K562 (cell line): ENCODE measurements around the gene ADAMTSL3. TPM values are rescaled to one million over a fixed set of nuclear protein-coding genes. Genes with fewer than 3 reads are reported as not detected.

ENCODE experiments used
- ATAC-seq: fragments of 200-7000 bp; cut with Tn5 transposase; 3 replicates; pipeline ENCODE4 v1.9.1; 2020; ENCODE audit warnings: moderate library complexity
- BruUV-seq: library from RNA; stranded (reverse); fragments of 400-500 nt; replicated peaks from 2 replicates; lab custom pipeline; 2021; lab: Mats Ljungman, UMichigan
- CTCF ChIA-PET: fragments of 300-600 bp; formaldehyde crosslinking; extraction: SDS; loops from one replicate; lab custom pipeline; 2021; ENCODE audit warnings: low intra/inter-chr PET ratio; lab: Yijun Ruan, JAX
- POLR2A ChIA-PET: fragments of 300-600, 350-650 bp; sonication (Branson Sonifier 250); formaldehyde crosslinking; extraction: SDS; loops from one replicate; lab custom pipeline; 2021; ENCODE audit warnings: antibody characterized with exemption, inconsistent platforms; lab: Yijun Ruan, JAX
- DNase-seq, 4 experiments: peaks; one replicate each; pipeline versions ENCODE4 v3.0.0 to v3.0.0-alpha.2; 2011 to 2018; ENCODE audit warnings: low spot score in 3 of 4, mixed read lengths in 3 of 4; ENCODE audit errors: extremely low read depth in 1 of 4
- FAIRE-seq: peaks from 2 replicates; lab custom pipeline; 2011; peaks lifted over from hg19 to GRCh38; lab: Jason Lieb, UNC
- H2AFZ ChIP-seq: 2 replicates; pipeline ENCODE4 v1.6.0; 2011; ENCODE audit warnings: low read depth, low read length, control low read depth, inconsistent platforms
- H3K27ac ChIP-seq: fragments of 200-600 bp; 3 replicates; pipeline ENCODE4 v1.8.0; 2011; ENCODE audit warnings: low read depth, mild to moderate bottlenecking, control low read depth, inconsistent platforms, low read length, moderate library complexity, mixed read lengths; ENCODE audit errors: extremely low read depth
- H3K27me3 ChIP-seq, 2 experiments: fragments of 300-600 bp in 1 of 2; 2 replicates in 1 of 2; 3 replicates in 1 of 2; pipeline versions ENCODE4 v1.6.0 to v1.8.0; 2011; ENCODE audit warnings: inconsistent platforms in 2 of 2, low read length in 2 of 2, mild to moderate bottlenecking in 1 of 2, mixed read lengths in 1 of 2, moderate library complexity in 1 of 2; ENCODE audit not compliant: control insufficient read depth in 2 of 2, insufficient read depth in 2 of 2
- H3K36me3 ChIP-seq: fragments of 300-600 bp; 3 replicates; pipeline ENCODE4 v1.8.0; 2011; ENCODE audit warnings: mild to moderate bottlenecking, low read length, inconsistent platforms; ENCODE audit not compliant: control insufficient read depth, insufficient read depth
- H3K4me1 ChIP-seq, 2 experiments: fragments of 200-600 bp in 1 of 2; replicated peaks in 1 of 2; 2 replicates in 1 of 2; 3 replicates in 1 of 2; pipeline versions ENCODE4 v1.5.1 to v1.8.0; 2011; ENCODE audit warnings: inconsistent platforms in 2 of 2, low read length in 2 of 2, mild to moderate bottlenecking in 1 of 2, mixed read lengths in 1 of 2, moderate library complexity in 1 of 2; ENCODE audit not compliant: control insufficient read depth in 2 of 2, insufficient read depth in 2 of 2
- H3K4me2 ChIP-seq: 2 replicates; pipeline ENCODE4 v1.6.1; 2011; ENCODE audit warnings: low read length, control low read depth, inconsistent platforms, mixed read lengths; ENCODE audit not compliant: insufficient read depth
- H3K4me3 ChIP-seq: fragments of 200-600 bp; sonication (generic), shearing (Covaris generic); 2 replicates; pipeline ENCODE4 v1.5.1; 2016; ENCODE audit warnings: control low read depth, inconsistent platforms
- H3K79me2 ChIP-seq: fragments of 200-600 bp; 3 replicates; pipeline ENCODE4 v1.8.0; 2011; ENCODE audit warnings: low read length, inconsistent platforms; ENCODE audit not compliant: control insufficient read depth, insufficient read depth
- H3K9ac ChIP-seq, 2 experiments: 2 replicates each; pipeline versions ENCODE4 v1.6.0 to v1.6.1; 2011; ENCODE audit warnings: low read depth in 2 of 2, low read length in 2 of 2, control low read depth in 1 of 2, inconsistent platforms in 1 of 2, mild to moderate bottlenecking in 1 of 2, mixed read lengths in 1 of 2; ENCODE audit not compliant: insufficient read depth in 1 of 2
- H3K9me1 ChIP-seq: one replicate; pipeline ENCODE4 v1.6.0; 2011; ENCODE audit warnings: inconsistent platforms, mild to moderate bottlenecking, low read length, moderate library complexity; ENCODE audit not compliant: control insufficient read depth, insufficient read depth
- H3K9me3 ChIP-seq: replicated peaks from 2 replicates; pipeline ENCODE4 v1.5.1; 2011; ENCODE audit warnings: low read depth, low read length, inconsistent platforms; ENCODE audit not compliant: control insufficient read depth, insufficient read depth
- H4K20me1 ChIP-seq: replicated peaks from 2 replicates; pipeline ENCODE4 v1.6.1; 2011; ENCODE audit warnings: low read length, inconsistent platforms, mixed read lengths; ENCODE audit not compliant: control insufficient read depth, insufficient read depth
- FOXM1 ChIP-seq, 2 experiments: fragments of 450-650 bp in 1 of 2; sonication (generic) in 1 of 2; formaldehyde crosslinking in 1 of 2; IDR thresholded peaks; 2 replicates each; pipeline versions ENCODE4 v1.6.1 to v1.9.0; 2017 to 2022; ENCODE audit warnings: low read depth in 2 of 2, mild to moderate bottlenecking in 2 of 2, missing genetic modification reagents in 1 of 2, moderate library complexity in 1 of 2
- HMG20A ChIP-seq: fragments of 450-650 bp; formaldehyde crosslinking; conservative IDR thresholded peaks from 2 replicates; pipeline ENCODE4 v1.4.0; 2020; ENCODE audit warnings: mild to moderate bottlenecking, mixed read lengths
- HOMEZ ChIP-seq: fragments of 250-450 bp; sonication (Bioruptor Pico); IDR thresholded peaks from 2 replicates; pipeline ENCODE4 v1.4.0; 2020; ENCODE audit warnings: mild to moderate bottlenecking, moderate library complexity
- PML ChIP-seq: IDR thresholded peaks from 2 replicates; pipeline ENCODE4 v1.6.1; 2012; ENCODE audit warnings: low read length, inconsistent platforms
- RFX5 ChIP-seq: IDR thresholded peaks from 2 replicates; pipeline ENCODE4 v1.6.1; 2011; ENCODE audit warnings: low read depth, mild to moderate bottlenecking, improper control_type of control experiment, low read length
- RNF219 ChIP-seq: fragments of 250-450 bp; sonication (Bioruptor Pico); IDR thresholded peaks from 2 replicates; pipeline ENCODE4 v1.5.0; 2022; ENCODE audit warnings: mild to moderate bottlenecking
- ZFP91 ChIP-seq: sonication (generic); formaldehyde crosslinking; IDR thresholded peaks from 2 replicates; pipeline ENCODE4 v1.8.0; 2022; ENCODE audit warnings: mild to moderate bottlenecking, missing genetic modification reagents
- ZNF146 ChIP-seq: IDR thresholded peaks from one replicate; pipeline ENCODE4 v1.6.1; 2018; ENCODE audit warnings: missing compliant biosample characterization; ENCODE audit not compliant: unreplicated experiment
- ZNF407 ChIP-seq: fragments of 450-650 bp; IDR thresholded peaks from 2 replicates; pipeline ENCODE4 v1.6.1; 2016; ENCODE audit warnings: low read depth
- WGBS: fragments of 100-300 bp; shearing (Covaris generic); methylation state at CpG from one replicate; pipeline ENCODE4 v1.1.6; 2016; ENCODE audit warnings: low coverage, mixed read lengths; ENCODE audit not compliant: insufficient coverage; ENCODE audit errors: missing lambda C conversion rate; 5-methylcytosine and 5-hydroxymethylcytosine counted together
- in situ Hi-C: fragments of 300-500 bp; cut with MboI; formaldehyde crosslinking; loops from 4 replicates; pipeline ENCODE4 v1.15.0; 2018; ENCODE audit warnings: inconsistent platforms, mixed read lengths
- intact Hi-C: fragments of 100-400 bp; cut with micrococcal nuclease; formaldehyde crosslinking; loops from 2 replicates; pipeline ENCODE4 v1.14.2; 2022
- polyA plus RNA-seq, 8 experiments: library from polyadenylated mRNA; depleted of rRNA in 4 of 8; stranded (reverse) in 5 of 8; unstranded in 3 of 8; fragments of >200 nt; fragmentation: Nextera tagmentation in 2 of 8; fragmentation: Illumina TruSeq in 1 of 8; extraction: Ambion mirVana in 2 of 8; extraction: Trizol in 1 of 8; gene quantifications; 2 replicates each; pipeline versions ENCODE4 v1.2.1 to v1.2.3, GENCODE V29; 2011 to 2014; ENCODE audit warnings: inconsistent platforms in 1 of 8, missing spikeins in 1 of 8
- total RNA-seq, 7 experiments: library from RNA; depleted of rRNA in 6 of 7; stranded (reverse); fragments of >200 nt in 6 of 7; fragmentation: Illumina TruSeq in 2 of 7; extraction: Trizol in 2 of 7; gene quantifications; 2 replicates each; pipeline versions ENCODE4 v1.2.1 to v1.2.3, GENCODE V29; 2011 to 2021; ENCODE audit warnings: low replicate concordance in 1 of 7

The ADAMTSL3 gene
- total and polyA plus RNA-seq, 9 of the 15 experiments (the other 6 are each of a cell fraction or from before 2014, with no cell fraction given) = 0.01 to 0.18 (median 0.07) TPM; not detected in 3

GRCh38 chr15:83971992-83972391 lies 318.1 kb downstream of the ADAMTSL3 start:
- ChIA-PET CTCF (no interaction called here), POLR2A (no interaction called here)
- Histone ChIP-seq H3K27ac (no peak overlapping the region), H3K9ac (no peak overlapping the region), H3K9me1 (no peaks in the 10 kb centered on the region), H3K27me3 (no peaks in the 10 kb centered on the region), H3K4me1 (no peaks in the 10 kb centered on the region), H4K20me1 (no peaks in the 10 kb centered on the region), H3K4me3 (no peak overlapping the region), H3K9me3 (no peaks in the 10 kb centered on the region), H3K79me2 (no peaks in the 10 kb centered on the region), H3K36me3 (no peaks in the 10 kb centered on the region), H3K4me2 (no peak overlapping the region), H2AFZ (no peak overlapping the region)
- BruUV-seq = no TSS peak
- WGBS = 3% methylated on average over 3 of the region's 3 CpGs
- intact Hi-C loops (no loop called here), in situ Hi-C loops (no loop called here)
- FAIRE-seq (no peak), ATAC-seq (no peak), DNase-seq (no peak)
- TF ChIP-seq ZFP91 (CRISPR knock-in tag) (no peak), HOMEZ (CRISPR knock-in tag) (no peak), PML (no peak), RFX5 (no peak), HMG20A (no peak), ZNF146 (CRISPR knock-in tag) (no peak), ZNF407 (no peak), FOXM1 (IDR thresholded peaks at IDR 0.05; ENCODE audit: low read depth) (no peak), FOXM1 (CRISPR knock-in tag; IDR thresholded peaks at IDR 0.05; ENCODE audit: low read depth) (no peak), RNF219 (no peak)
